Anterior cingulate cortex (tissue), 58 donors: ENCODE results near the gene TTF2.
A peak's percentile ranks its signal among the peaks of the same experiment; 100 is the strongest.
"Not testable (repeated sequence)": the region's sequence is repeated elsewhere in the genome, so short reads cannot be mapped to it uniquely, and the experiment has no call there.

Experiments used
- DNase-seq, 58 donors: peaks; one replicate each; lab custom pipeline; 2025; lab: John Stamatoyannopoulos, UW

Gene TTF2

GRCh38 chr1:117116784-117117130 is 56.6 kb downstream of the TTF2 start:
- DNase-seq = no peak

GRCh38 chr1:117117697-117118096 is 57.6 kb downstream of the TTF2 start:
- DNase-seq = no peak

GRCh38 chr1:117118137-117118536 is 58.0 kb downstream of the TTF2 start:
- DNase-seq = no peak

GRCh38 chr1:117119144-117119543 is 59.0 kb downstream of the TTF2 start:
- not testable (repeated sequence) for DNase-seq

- DNase-seq = peak in 4 of 58 donors; percentile 36 to 74 (median 59)
These were observed 60.9 kb downstream of the TTF2 start for GRCh38 chr1:117120774-117121588.

GRCh38 chr1:117121589-117122329 is 61.6 kb downstream of the TTF2 start, which contains the start of gene TRIM45:
TRIM45 (minus strand) TSS chr1:117121749; CDS start chr1:117121201, 548 bp downstream.
- peak; percentile 80 to 99 (median 96) for DNase-seq

GRCh38 chr1:117122330-117123025 is 62.4 kb downstream of the TTF2 start:
- DNase-seq = no peak

- no peak for DNase-seq
These were observed 63.1 kb downstream of the TTF2 start for GRCh38 chr1:117123274-117123673.

- no peak for DNase-seq
These were observed 64.5 kb downstream of the TTF2 start for GRCh38 chr1:117124661-117125060.

- DNase-seq = peak in 1 of 58 donors; percentile 9
These were observed 67.7 kb downstream of the TTF2 start for GRCh38 chr1:117127795-117128194.

GRCh38 chr1:117128323-117129079 is 68.4 kb downstream of the TTF2 start:
- DNase-seq = peak in 1 of 58 donors; percentile 11

GRCh38 chr1:117130526-117130925 is 70.4 kb downstream of the TTF2 start:
- DNase-seq = no peak

GRCh38 chr1:117135329-117135728 is 75.2 kb downstream of the TTF2 start:
- no peak for DNase-seq

GRCh38 chr1:117136749-117137148 is 76.6 kb downstream of the TTF2 start:
- no peak for DNase-seq

GRCh38 chr1:117137281-117137855 is 77.2 kb downstream of the TTF2 start:
- no peak for DNase-seq

GRCh38 chr1:117138106-117138505 is 78.0 kb downstream of the TTF2 start:
- DNase-seq = no peak

- no peak for DNase-seq
These were observed 78.4 kb downstream of the TTF2 start for GRCh38 chr1:117138561-117138960.

GRCh38 chr1:117142200-117142599 is 82.1 kb downstream of the TTF2 start:
- DNase-seq = no peak

- DNase-seq = no peak
These were observed 83.0 kb downstream of the TTF2 start for GRCh38 chr1:117143172-117143571.

GRCh38 chr1:117143871-117144270 is 83.7 kb downstream of the TTF2 start:
- no peak for DNase-seq
